GM23338 (cell line): ENCODE measurements around the gene SRPK2. TPM values are rescaled to one million over a fixed set of nuclear protein-coding genes. Genes with fewer than 3 reads are reported as not detected.

Experiments used
- ATAC-seq: fragments of 200-7000 bp; cut with Tn5 transposase; 3 replicates; pipeline ENCODE4 v1.9.1; 2020
- DNase-seq: peaks from one replicate; pipeline ENCODE4 v3.0.0-alpha.2; 2015; ENCODE audit warnings: low spot score
- H2AFZ ChIP-seq: fragments of 200-600 bp; sonication (generic); 2 replicates; pipeline ENCODE4 v1.8.0; 2016; ENCODE audit warnings: antibody characterized with exemption, mild to moderate bottlenecking, moderate library complexity
- H3F3A ChIP-seq: fragments of 200-600 bp; sonication (generic); replicated peaks from 2 replicates; pipeline ENCODE4 v1.8.0; 2017; ENCODE audit warnings: antibody characterized with exemption, mixed run types, low read depth
- H3K27ac ChIP-seq: fragments of 200-600 bp; sonication (generic); 2 replicates; pipeline ENCODE4 v1.6.1; 2016; ENCODE audit warnings: low read depth
- H3K27me3 ChIP-seq: fragments of 200-600 bp; sonication (generic); 2 replicates; pipeline ENCODE4 v1.8.0; 2016; ENCODE audit warnings: mild to moderate bottlenecking, mixed run types, moderate library complexity; ENCODE audit not compliant: insufficient read depth
- H3K36me3 ChIP-seq: fragments of 200-600 bp; sonication (generic); 2 replicates; pipeline ENCODE4 v1.8.0; 2016; ENCODE audit warnings: mild to moderate bottlenecking; ENCODE audit not compliant: insufficient read depth
- H3K4me1 ChIP-seq: fragments of 200-600 bp; sonication (generic); 2 replicates; pipeline ENCODE4 v1.8.0; 2016; ENCODE audit warnings: mild to moderate bottlenecking, moderate library complexity; ENCODE audit not compliant: insufficient read depth
- H3K4me2 ChIP-seq: fragments of 200-600 bp; sonication (generic); 2 replicates; pipeline ENCODE4 v1.7.1; 2017; ENCODE audit warnings: mixed run types
- H3K4me3 ChIP-seq: fragments of 200-600 bp; sonication (generic); 2 replicates; pipeline ENCODE4 v1.6.1; 2016; ENCODE audit warnings: mixed run types
- H3K79me2 ChIP-seq: fragments of 200-600 bp; sonication (generic); replicated peaks from 2 replicates; pipeline ENCODE4 v1.8.0; 2017; ENCODE audit warnings: mild to moderate bottlenecking; ENCODE audit not compliant: insufficient read depth
- H3K9me2 ChIP-seq: fragments of 200-600 bp; sonication (generic); 2 replicates; pipeline ENCODE4 v1.8.0; 2017; ENCODE audit not compliant: insufficient read depth
- H4K20me1 ChIP-seq: fragments of 200-600 bp; sonication (generic); replicated peaks from 2 replicates; pipeline ENCODE4 v1.8.0; 2017; ENCODE audit warnings: mild to moderate bottlenecking; ENCODE audit not compliant: insufficient read depth
- H3K27ac Mint-ChIP-seq: 2 replicates; pipeline ENCODE4 v1.8.0; 2020; ENCODE audit warnings: inconsistent platforms, mild to moderate bottlenecking, moderate library complexity, mixed read lengths
- H3K27me3 Mint-ChIP-seq: 3 replicates; pipeline ENCODE4 v1.8.0; 2022; ENCODE audit warnings: low read depth, mild to moderate bottlenecking, moderate library complexity, mixed read lengths, inconsistent platforms; ENCODE audit not compliant: insufficient read depth, poor library complexity
- H3K36me3 Mint-ChIP-seq: 3 replicates; pipeline ENCODE4 v1.8.0; 2021; ENCODE audit warnings: low read depth, mild to moderate bottlenecking, inconsistent platforms, moderate library complexity, mixed read lengths
- H3K4me1 Mint-ChIP-seq: 3 replicates; pipeline ENCODE4 v1.8.0; 2020; ENCODE audit warnings: mild to moderate bottlenecking, inconsistent platforms, mixed read lengths
- H3K4me3 Mint-ChIP-seq: 3 replicates; pipeline ENCODE4 v1.8.0; 2021; ENCODE audit warnings: moderate library complexity, mild to moderate bottlenecking, inconsistent platforms, mixed read lengths
- H3K9me3 Mint-ChIP-seq: 3 replicates; pipeline ENCODE4 v1.8.0; 2020; ENCODE audit warnings: moderate library complexity, mild to moderate bottlenecking, inconsistent platforms, mixed read lengths
- CREB1 ChIP-seq: fragments of 250-450 bp; sonication (Bioruptor Pico); IDR thresholded peaks from 2 replicates; pipeline ENCODE4 v1.5.0; 2020; ENCODE audit warnings: low read depth, mild to moderate bottlenecking, moderate library complexity
- CTCF ChIP-seq, 2 experiments: fragments of 200-600 bp in 1 of 2; sonication (generic) in 1 of 2; conservative IDR thresholded peaks; 2 replicates each; pipeline versions ENCODE4 v1.5.1 to v1.6.1; 2016 to 2017; ENCODE audit warnings: antibody characterized with exemption in 2 of 2, low read depth in 2 of 2, mild to moderate bottlenecking in 2 of 2, moderate library complexity in 1 of 2
- EZH2 ChIP-seq: fragments of 200-600 bp; sonication (generic); IDR thresholded peaks from one replicate; pipeline ENCODE4 v1.8.0; 2017; ENCODE audit warnings: antibody characterized with exemption, mild to moderate bottlenecking, low read depth; ENCODE audit not compliant: unreplicated experiment
- EZH2phosphoT487 ChIP-seq: fragments of 200-600 bp; sonication (generic); IDR thresholded peaks from one replicate; pipeline ENCODE4 v1.8.1; 2018; ENCODE audit warnings: antibody characterized with exemption; ENCODE audit not compliant: unreplicated experiment
- JUNB ChIP-seq: IDR thresholded peaks from one replicate; pipeline ENCODE4 v1.6.1; 2016; ENCODE audit warnings: antibody characterized with exemption; ENCODE audit not compliant: unreplicated experiment
- NANOG ChIP-seq: IDR thresholded peaks from 2 replicates; pipeline ENCODE4 v1.6.1; 2016; ENCODE audit warnings: antibody characterized with exemption, borderline replicate concordance
- POLR2AphosphoS5 ChIP-seq: IDR thresholded peaks from 2 replicates; pipeline ENCODE4 v1.6.1; 2016; ENCODE audit warnings: antibody characterized with exemption, low read depth
- REST ChIP-seq: IDR thresholded peaks from one replicate; pipeline ENCODE4 v1.6.1; 2018; ENCODE audit warnings: antibody characterized with exemption; ENCODE audit not compliant: unreplicated experiment
- STAT1 ChIP-seq: IDR thresholded peaks from one replicate; pipeline ENCODE4 v1.6.1; 2016; ENCODE audit warnings: antibody characterized with exemption; ENCODE audit not compliant: unreplicated experiment
- ZNF114 ChIP-seq: fragments of 250-450 bp; sonication (Bioruptor Pico); IDR thresholded peaks from 2 replicates; pipeline ENCODE4 v1.5.0; 2020; ENCODE audit warnings: mild to moderate bottlenecking, moderate library complexity
- ZNF331 ChIP-seq: fragments of 250-450 bp; sonication (Bioruptor Pico); IDR thresholded peaks from 2 replicates; pipeline ENCODE4 v1.5.0; 2020; ENCODE audit warnings: low read depth, mild to moderate bottlenecking, moderate library complexity
- ZNF462 ChIP-seq: fragments of 250-450 bp; sonication (Bioruptor Pico); IDR thresholded peaks from 2 replicates; pipeline ENCODE4 v1.5.0; 2020; ENCODE audit warnings: mild to moderate bottlenecking, moderate library complexity
- polyA plus RNA-seq: library from polyadenylated mRNA; unstranded; fragments of >200 nt; fragmentation: Nextera tagmentation; extraction: Ambion mirVana; gene quantifications from 2 replicates; pipeline ENCODE4 v1.2.1, GENCODE V29; 2016
- total RNA-seq: library from RNA; depleted of rRNA; stranded (reverse); fragments of >200 nt; shearing (Covaris generic); gene quantifications from 2 replicates; pipeline ENCODE4 v1.2.3, GENCODE V29; 2014
- TF ChIP-seq, protein P1 (sequence below): IDR thresholded peaks from 2 replicates; pipeline ENCODE4 v1.6.1; 2016; ENCODE audit warnings: antibody characterized with exemption

The SRPK2 gene
- total and polyA plus RNA-seq, 2 experiments from 2014 or later: 66.3 to 91.5 TPM

DNA sequence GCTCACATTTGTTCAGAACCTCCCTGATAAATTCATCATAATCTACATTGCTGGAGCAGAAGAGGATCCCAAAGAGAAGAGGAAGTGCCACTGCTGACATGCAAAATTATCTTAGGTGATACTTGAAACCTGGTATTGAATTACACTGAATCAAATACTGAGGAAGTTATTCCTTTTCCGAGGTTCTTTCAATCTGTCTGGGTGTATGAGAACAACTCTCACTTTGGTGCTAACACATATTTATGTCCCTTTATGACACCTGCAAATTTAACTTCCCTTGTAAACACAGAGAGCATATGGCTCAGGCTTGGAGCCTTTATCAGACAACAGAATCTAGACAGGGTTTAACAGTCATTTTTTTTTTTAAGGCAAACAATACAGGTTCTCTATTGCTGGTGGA, 131.4 kb downstream of the SRPK2 start:
- Mint-ChIP-seq H3K4me3 (peak overlapping the region; percentile 41; the same call in 2 of the 3 replicates), H3K9me3 (peaks cover 22% of the 10 kb centered on the region), H3K4me1 (peaks cover 55% of the 10 kb centered on the region), H3K27me3 (peaks cover 8% of the 10 kb centered on the region), H3K27ac (peak overlapping the region; percentile 80), H3K36me3 (peaks cover 24% of the 10 kb centered on the region)
- Histone ChIP-seq H3K27ac (peak overlapping the region; percentile 92), H3K4me3 (peak overlapping the region; percentile 27), H4K20me1 (no peaks in the 10 kb centered on the region), H3K27me3 (no peaks in the 10 kb centered on the region), H3K36me3 (no peaks in the 10 kb centered on the region; the same call in 1 of the 2 replicates), H3F3A (no peaks in the 10 kb centered on the region), H3K9me2 (no peaks in the 10 kb centered on the region), H2AFZ (no peak overlapping the region), H3K4me2 (peak overlapping the region; percentile 62), H3K79me2 (peaks cover 81% of the 10 kb centered on the region), H3K4me1 (peaks cover 71% of the 10 kb centered on the region)
- TF ChIP-seq POLR2AphosphoS5 (no peak), ZNF462 (CRISPR knock-in tag) (no peak), EZH2phosphoT487 (no peak), STAT1 (no peak), JUNB (no peak), CTCF (conservative IDR thresholded peaks at IDR 0.05; ENCODE audit: low read depth in 2 of 2) (no peak), ZNF114 (CRISPR knock-in tag) (no peak), CREB1 (CRISPR knock-in tag) (no peak), ZNF331 (CRISPR knock-in tag) (no peak), REST (no peak), NANOG (no peak), EZH2 (no peak)
- TF ChIP-seq, protein P1, sequence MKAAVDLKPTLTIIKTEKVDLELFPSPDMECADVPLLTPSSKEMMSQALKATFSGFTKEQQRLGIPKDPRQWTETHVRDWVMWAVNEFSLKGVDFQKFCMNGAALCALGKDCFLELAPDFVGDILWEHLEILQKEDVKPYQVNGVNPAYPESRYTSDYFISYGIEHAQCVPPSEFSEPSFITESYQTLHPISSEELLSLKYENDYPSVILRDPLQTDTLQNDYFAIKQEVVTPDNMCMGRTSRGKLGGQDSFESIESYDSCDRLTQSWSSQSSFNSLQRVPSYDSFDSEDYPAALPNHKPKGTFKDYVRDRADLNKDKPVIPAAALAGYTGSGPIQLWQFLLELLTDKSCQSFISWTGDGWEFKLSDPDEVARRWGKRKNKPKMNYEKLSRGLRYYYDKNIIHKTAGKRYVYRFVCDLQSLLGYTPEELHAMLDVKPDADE: no peak
- ATAC-seq: peak; percentile 38; the same call in 2 of the 3 replicates
- no peak for DNase-seq
